ENCODE measurements around the gene COMT.

GRCh38 chr22:19930551-19931486 lies 10.8 kb upstream of the COMT start:
- TF ChIP-seq CTCF (IDR thresholded peaks at IDR 0.05) (no peak), POLR2AphosphoS5 (IDR thresholded peaks at IDR 0.05; ENCODE audit: low read depth, low read length) (no peak), TCF7L2 (IDR thresholded peaks at IDR 0.05; ENCODE audit: low read depth, low read length) (no peak)

Data from Panc1 (cell line).